Type B pancreatic cell (in vitro differentiated cells): ENCODE data around the gene DSG2. TPM values are rescaled to one million over a fixed set of nuclear protein-coding genes. Genes with fewer than 3 reads are reported as not detected.

Experiments
- DNase-seq: peaks from one replicate; pipeline ENCODE4 v3.0.0; 2021; ENCODE audit warnings: mixed read lengths; ENCODE audit not compliant: unreplicated experiment; ENCODE audit errors: extremely low spot score
- H3K27ac Mint-ChIP-seq: 2 replicates; pipeline ENCODE4 v1.8.0; 2021; ENCODE audit warnings: mild to moderate bottlenecking, mixed read lengths
- H3K27me3 Mint-ChIP-seq: 2 replicates; pipeline ENCODE4 v1.8.0; 2021; ENCODE audit warnings: mixed read lengths
- H3K36me3 Mint-ChIP-seq: 2 replicates; pipeline ENCODE4 v1.8.0; 2021; ENCODE audit warnings: mixed read lengths
- H3K4me1 Mint-ChIP-seq: one replicate; pipeline ENCODE4 v1.8.0; 2021; ENCODE audit warnings: mixed read lengths; ENCODE audit not compliant: unreplicated experiment
- H3K4me3 Mint-ChIP-seq: 2 replicates; pipeline ENCODE4 v1.8.0; 2021; ENCODE audit warnings: mild to moderate bottlenecking, mixed read lengths
- H3K9me3 Mint-ChIP-seq: 2 replicates; pipeline ENCODE4 v1.8.0; 2021; ENCODE audit warnings: mixed read lengths
- CTCF ChIP-seq: fragments of 200-600 bp; sonication (generic); conservative IDR thresholded peaks from 2 replicates; pipeline ENCODE4 v1.5.0; 2021; ENCODE audit warnings: antibody characterized with exemption, mild to moderate bottlenecking
- total RNA-seq: library from RNA; stranded (reverse); gene quantifications from 2 replicates; pipeline ENCODE4 v1.2.1, GENCODE V29; 2021; ENCODE audit warnings: low replicate concordance

DSG2 gene
- total RNA-seq, 1 donor from 2014 or later: 117 TPM

GRCh38 chr18:31574359-31574758 lies 76.4 kb downstream of the DSG2 start:
- Mint-ChIP-seq H3K4me1 (peaks cover 12% of the 10 kb centered on the region), H3K36me3 (no peaks in the 10 kb centered on the region), H3K9me3 (no peaks in the 10 kb centered on the region), H3K27ac (no peak overlapping the region), H3K4me3 (no peak overlapping the region), H3K27me3 (peaks cover 7% of the 10 kb centered on the region)
- no peak for TF ChIP-seq CTCF
- no peak for DNase-seq

- H3K27ac Mint-ChIP-seq: no peak overlapping the region
- DNase-seq: no peak
- no peaks in the 10 kb centered on the region for H3K36me3 Mint-ChIP-seq
- H3K9me3 Mint-ChIP-seq: no peaks in the 10 kb centered on the region
- no peak overlapping the region for H3K4me3 Mint-ChIP-seq
- no peak for TF ChIP-seq CTCF
- H3K4me1 Mint-ChIP-seq: peaks cover 12% of the 10 kb centered on the region
- peaks cover 7% of the 10 kb centered on the region for H3K27me3 Mint-ChIP-seq
These were observed 77.7 kb downstream of the DSG2 start for GRCh38 chr18:31575515-31576257.

- peaks cover 7% of the 10 kb centered on the region for H3K27me3 Mint-ChIP-seq
- H3K4me1 Mint-ChIP-seq: peaks cover 12% of the 10 kb centered on the region
- H3K9me3 Mint-ChIP-seq: no peaks in the 10 kb centered on the region
- TF ChIP-seq CTCF: no peak
- no peak overlapping the region for H3K4me3 Mint-ChIP-seq
- no peak for DNase-seq
- no peak overlapping the region for H3K27ac Mint-ChIP-seq
- H3K36me3 Mint-ChIP-seq: no peaks in the 10 kb centered on the region
These were observed 78.7 kb downstream of the DSG2 start for GRCh38 chr18:31576670-31577069.

- TF ChIP-seq CTCF: no peak
- DNase-seq: no peak
- H3K9me3 Mint-ChIP-seq: no peaks in the 10 kb centered on the region
- no peak overlapping the region for H3K27ac Mint-ChIP-seq
- no peak overlapping the region for H3K4me3 Mint-ChIP-seq
- peaks cover 4% of the 10 kb centered on the region for H3K27me3 Mint-ChIP-seq
- H3K36me3 Mint-ChIP-seq: no peaks in the 10 kb centered on the region
- peaks cover 8% of the 10 kb centered on the region for H3K4me1 Mint-ChIP-seq
These were observed 79.2 kb downstream of the DSG2 start for GRCh38 chr18:31577195-31577594.

- Mint-ChIP-seq H3K4me3 (no peak overlapping the region), H3K4me1 (peaks cover 5% of the 10 kb centered on the region), H3K36me3 (no peaks in the 10 kb centered on the region), H3K27me3 (peaks cover 4% of the 10 kb centered on the region), H3K27ac (no peak overlapping the region), H3K9me3 (no peaks in the 10 kb centered on the region)
- no peak for TF ChIP-seq CTCF
- DNase-seq: no peak
These were observed 80.1 kb downstream of the DSG2 start for GRCh38 chr18:31578126-31578525.
